GM10248 (cell line): Measurements from ENCODE around the gene MRPL4.

ENCODE experiments used
- CTCF ChIA-PET: fragments of 300-600 bp; sonication (Branson Sonifier 250); formaldehyde crosslinking; extraction: SDS; loops from one replicate; lab custom pipeline; 2021; ENCODE audit warnings: antibody characterized with exemption; lab: Yijun Ruan, JAX
- POLR2A ChIA-PET: fragments of 350-650 bp; sonication (Branson Sonifier 250); formaldehyde crosslinking; extraction: SDS; loops from one replicate; lab custom pipeline; 2020; ENCODE audit warnings: antibody characterized with exemption; lab: Yijun Ruan, JAX
- DNase-seq: peaks from one replicate; pipeline ENCODE4 v3.0.0; 2012; ENCODE audit errors: extremely low spot score
- TF ChIP-seq, protein P1 (sequence below): IDR thresholded peaks from 2 replicates; pipeline ENCODE4 v1.5.1; 2012; ENCODE audit warnings: mild to moderate bottlenecking, low read depth; ENCODE audit errors: extremely low read depth, missing control alignments, control extremely low read depth

MRPL4 gene

DNA sequence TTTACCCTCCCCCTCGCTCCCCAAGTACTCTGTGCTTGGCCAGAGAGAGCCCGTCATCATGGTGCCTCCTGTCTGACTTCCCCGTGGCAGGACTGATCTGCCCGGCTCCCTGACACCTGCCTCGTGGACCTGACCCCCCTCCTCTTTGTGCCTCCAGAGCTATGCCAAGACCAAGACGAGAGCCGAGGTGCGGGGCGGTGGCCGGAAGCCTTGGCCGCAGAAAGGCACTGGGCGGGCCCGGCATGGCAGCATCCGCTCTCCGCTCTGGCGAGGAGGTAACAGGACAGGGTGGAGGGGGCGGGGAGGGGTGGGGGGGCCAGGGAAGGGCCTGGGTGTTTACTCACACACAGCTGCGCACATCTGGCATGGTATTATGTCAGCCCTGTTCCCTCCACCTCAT is 4.5 kb downstream of the MRPL4 start:
- TF ChIP-seq, protein P1, sequence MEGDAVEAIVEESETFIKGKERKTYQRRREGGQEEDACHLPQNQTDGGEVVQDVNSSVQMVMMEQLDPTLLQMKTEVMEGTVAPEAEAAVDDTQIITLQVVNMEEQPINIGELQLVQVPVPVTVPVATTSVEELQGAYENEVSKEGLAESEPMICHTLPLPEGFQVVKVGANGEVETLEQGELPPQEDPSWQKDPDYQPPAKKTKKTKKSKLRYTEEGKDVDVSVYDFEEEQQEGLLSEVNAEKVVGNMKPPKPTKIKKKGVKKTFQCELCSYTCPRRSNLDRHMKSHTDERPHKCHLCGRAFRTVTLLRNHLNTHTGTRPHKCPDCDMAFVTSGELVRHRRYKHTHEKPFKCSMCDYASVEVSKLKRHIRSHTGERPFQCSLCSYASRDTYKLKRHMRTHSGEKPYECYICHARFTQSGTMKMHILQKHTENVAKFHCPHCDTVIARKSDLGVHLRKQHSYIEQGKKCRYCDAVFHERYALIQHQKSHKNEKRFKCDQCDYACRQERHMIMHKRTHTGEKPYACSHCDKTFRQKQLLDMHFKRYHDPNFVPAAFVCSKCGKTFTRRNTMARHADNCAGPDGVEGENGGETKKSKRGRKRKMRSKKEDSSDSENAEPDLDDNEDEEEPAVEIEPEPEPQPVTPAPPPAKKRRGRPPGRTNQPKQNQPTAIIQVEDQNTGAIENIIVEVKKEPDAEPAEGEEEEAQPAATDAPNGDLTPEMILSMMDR = no peak
- CTCF ChIA-PET = interaction anchor here (1.1 to 16.8 kb wide), 5 partner anchors 14 to 326 kb away, joined by 5 to 484 read pairs (median 127); partner anchors contain the start of genes ICAM1 and TYK2

DNA sequence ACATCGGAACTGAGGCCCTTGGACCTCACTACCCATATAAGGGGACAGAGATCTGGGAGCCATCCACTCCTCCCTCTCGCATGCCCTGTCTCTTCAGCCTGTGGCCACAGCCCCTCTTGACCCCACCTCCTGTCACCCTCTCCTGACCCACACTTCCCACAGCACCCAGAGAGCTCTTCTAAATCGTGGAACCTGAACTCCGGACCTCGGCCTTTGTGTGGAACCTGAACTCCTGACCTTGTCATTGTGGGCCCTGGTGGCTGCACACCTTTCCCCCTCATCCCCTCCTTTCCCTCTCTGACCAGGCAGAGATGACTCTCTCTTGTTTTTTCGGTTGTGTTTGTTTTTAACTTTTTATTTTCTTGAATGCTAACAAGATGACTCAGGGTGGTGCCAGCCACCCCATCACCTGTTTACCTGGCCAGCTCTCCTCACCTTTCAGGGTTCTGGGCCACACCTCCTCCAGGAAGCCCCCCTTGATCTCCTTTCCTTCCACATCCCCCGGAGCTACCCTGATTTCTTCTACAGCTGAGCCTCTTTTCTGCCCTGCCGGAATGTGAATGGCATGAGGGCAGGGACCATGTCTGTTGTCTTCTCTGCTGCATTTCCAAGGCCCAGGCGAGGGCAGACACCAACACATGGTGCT is 5.1 kb downstream of the MRPL4 start:
- POLR2A ChIA-PET = no interaction called here
- TF ChIP-seq, protein P1 = no peak
- CTCF ChIA-PET = interaction anchor here (1.0 to 16.8 kb wide), 5 partner anchors 13 to 167 kb away, joined by 3 to 484 read pairs (median 127); partner anchors contain the start of genes ICAM1 and TYK2
- no peak for DNase-seq

More for the DNA sequence above, 4.5 kb downstream of the MRPL4 start:
- POLR2A ChIA-PET = no interaction called here
- no peak for DNase-seq

DNA sequence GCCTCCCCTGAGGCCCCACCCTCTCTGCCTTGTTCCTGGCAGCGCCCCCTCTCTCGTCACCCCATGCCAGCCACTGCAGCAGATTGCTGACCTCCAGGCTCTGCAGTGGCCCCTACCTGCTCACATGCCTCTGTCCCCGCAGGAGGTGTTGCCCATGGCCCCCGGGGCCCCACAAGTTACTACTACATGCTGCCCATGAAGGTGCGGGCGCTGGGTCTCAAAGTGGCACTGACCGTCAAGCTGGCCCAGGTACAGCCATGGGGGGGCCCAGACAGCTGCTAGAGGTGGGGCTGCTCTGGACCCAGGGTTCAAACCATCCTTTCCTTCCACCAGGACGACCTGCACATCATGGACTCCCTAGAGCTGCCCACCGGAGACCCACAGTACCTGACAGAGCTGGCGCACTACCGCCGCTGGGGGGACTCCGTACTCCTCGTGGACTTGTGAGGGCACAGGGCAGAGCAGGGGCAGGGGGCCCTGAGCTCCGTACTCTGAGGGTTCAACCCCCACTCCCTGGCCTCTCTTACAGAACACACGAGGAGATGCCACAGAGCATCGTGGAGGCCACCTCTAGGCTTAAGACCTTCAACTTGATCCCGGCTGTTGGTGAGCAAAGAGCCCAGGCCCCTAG is 6.2 kb downstream of the MRPL4 start:
- TF ChIP-seq, protein P1 = no peak
- no peak for DNase-seq
- CTCF ChIA-PET = interaction anchor here (0.6 to 16.8 kb wide), 43 partner anchors 9 to 326 kb away, joined by 3 to 484 read pairs (median 6); partner anchors contain the start of genes ANGPTL6, CDC37, ICAM1 and ICAM4
- POLR2A ChIA-PET = interaction anchor here (0.6 to 2.1 kb wide), 8 partner anchors 11 to 148 kb away, joined by 3 to 11 read pairs (median 5); partner anchors contain the start of genes ICAM1 and ICAM5

DNA sequence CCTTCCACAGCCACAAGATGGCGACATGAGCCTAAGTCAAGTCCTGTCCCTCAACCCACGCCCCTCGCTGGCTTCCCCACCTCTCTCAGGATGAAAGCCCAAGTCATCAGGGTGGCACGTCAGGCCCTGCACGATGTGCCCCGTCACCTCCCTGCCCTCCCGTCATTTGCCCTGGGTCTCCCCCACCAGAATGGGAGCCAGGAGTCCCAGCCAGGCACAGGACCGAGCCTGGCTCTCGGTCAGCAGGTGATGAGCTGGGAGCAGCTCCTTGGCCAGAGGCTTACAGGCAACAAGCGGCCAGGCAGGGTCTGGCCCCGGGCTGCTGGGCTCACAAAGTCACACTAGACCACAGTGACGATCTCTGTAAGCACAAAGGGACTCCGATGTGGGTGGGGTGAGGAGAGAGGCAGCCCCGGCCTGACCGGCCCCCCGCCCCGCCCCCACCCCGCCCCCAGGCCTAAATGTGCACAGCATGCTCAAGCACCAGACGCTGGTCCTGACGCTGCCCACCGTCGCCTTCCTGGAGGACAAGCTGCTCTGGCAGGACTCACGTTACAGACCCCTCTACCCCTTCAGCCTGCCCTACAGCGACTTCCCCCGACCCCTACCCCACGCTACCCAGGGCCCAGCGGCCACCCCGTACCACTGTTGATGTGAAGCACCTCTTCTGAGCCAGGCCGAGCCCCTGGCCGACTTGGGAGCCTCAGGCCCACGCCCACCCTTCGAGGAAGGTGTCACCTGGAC is 7.3 kb downstream of the MRPL4 start:
- DNase-seq = peak; percentile 81
- ChIA-PET CTCF (interaction anchor here (0.6 to 16.8 kb wide), 53 partner anchors 8 to 327 kb away, joined by 3 to 484 read pairs (median 5); partner anchors contain the start of genes ANGPTL6, CDC37, ICAM1 and ICAM4), POLR2A (interaction anchor here (0.6 to 2.1 kb wide), 10 partner anchors 10 to 146 kb away, joined by 3 to 15 read pairs (median 5); partner anchors contain the start of genes ICAM1 and ICAM5)
- TF ChIP-seq, protein P1 = peak; percentile 75

DNA sequence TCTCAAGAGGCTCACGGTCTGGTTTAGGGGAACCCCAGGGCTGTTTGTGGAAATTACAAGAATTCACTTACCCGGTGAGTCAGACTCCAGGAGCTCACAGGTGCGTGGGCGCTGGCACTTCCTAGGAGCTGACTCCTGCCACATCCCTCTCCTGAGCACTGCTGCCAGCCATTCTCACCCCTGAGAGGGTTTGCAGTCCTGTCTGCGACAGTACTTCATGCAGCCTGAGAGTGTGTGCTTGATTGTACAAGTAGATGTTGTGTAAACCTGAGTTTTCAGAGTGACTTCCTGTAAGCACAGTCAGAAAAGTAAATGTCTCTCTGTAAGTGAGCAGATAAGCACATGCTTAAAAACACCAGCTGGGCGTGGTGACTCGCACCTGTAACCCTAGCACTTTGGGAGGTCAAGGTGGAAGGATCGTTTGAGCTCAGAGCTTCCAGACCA is 8.1 kb downstream of the MRPL4 start:
- ChIA-PET POLR2A (interaction anchor here (0.8 to 2.0 kb wide), 4 partner anchors 10 to 152 kb away, joined by 3 to 15 read pairs (median 6); partner anchors contain the start of genes ICAM1 and ICAM5), CTCF (interaction anchor here (0.9 to 16.8 kb wide), 24 partner anchors 8 to 328 kb away, joined by 3 to 484 read pairs (median 12); partner anchors contain the start of genes ANGPTL6, ICAM1, ICAM4 and ICAM5)
- peak; percentile 22 for DNase-seq
- TF ChIP-seq, protein P1 = no peak
